HCT116 (cell line): ENCODE measurements around the gene CRELD2. TPM values are rescaled to one million over a fixed set of nuclear protein-coding genes. Genes with fewer than 3 reads are reported as not detected.

Source experiments
- ATAC-seq: fragments of 200-7000 bp; cut with Tn5 transposase; 2 replicates; pipeline ENCODE4 v1.9.1; 2020; ENCODE audit warnings: mild to moderate bottlenecking, moderate library complexity
- BruUV-seq: library from RNA; stranded (reverse); fragments of 400-500 nt; replicated peaks from 2 replicates; lab custom pipeline; 2021; lab: Mats Ljungman, UMichigan
- CTCF ChIA-PET: fragments of 300-600 bp; sonication (Branson Sonifier 250); formaldehyde crosslinking; loops from one replicate; lab custom pipeline; 2021; ENCODE audit warnings: antibody characterized with exemption; lab: Charles Lee
- POLR2A ChIA-PET: fragments of 300-600, 350-600 bp; sonication (Branson Sonifier 250); formaldehyde crosslinking; loops from one replicate; lab custom pipeline; 2021; ENCODE audit warnings: antibody characterized with exemption; lab: Charles Lee
- RAD21 ChIA-PET, 2 experiments: fragments of 300-600 bp; sonication (Branson Sonifier 250); formaldehyde crosslinking; loops; one replicate each; lab custom pipeline; 2023; ENCODE audit warnings: low total read pairs in 2 of 2; ENCODE audit not compliant: uncharacterized antibody in 2 of 2, unreplicated experiment in 2 of 2, low non-redundant PET in 1 of 2; lab: Charles Lee
- DNase-seq: peaks from one replicate; pipeline ENCODE4 v3.0.0-alpha.2; 2010; ENCODE audit warnings: low read depth, low spot score
- H2AFZ ChIP-seq: fragments of 200-600 bp; shearing (Covaris generic), sonication (generic); 2 replicates; pipeline ENCODE4 v1.6.1; 2017; ENCODE audit warnings: low read depth, mixed run types, mixed read lengths, antibody characterized with exemption, low read length; ENCODE audit not compliant: poor library complexity, severe bottlenecking
- H3K27ac ChIP-seq: 2 replicates; pipeline ENCODE4 v1.5.1; 2012; ENCODE audit warnings: low read depth, low read length
- H3K27me3 ChIP-seq: fragments of 200-600 bp; sonication (generic); 2 replicates; pipeline ENCODE4 v1.6.1; 2016; ENCODE audit warnings: mixed run types, low read length, mixed read lengths; ENCODE audit not compliant: insufficient read depth
- H3K36me3 ChIP-seq, 2 experiments: fragments of 200-500 bp in 1 of 2; fragments of 200-600 bp in 1 of 2; sonication (Bioruptor generic) in 1 of 2; sonication (generic) in 1 of 2; 2 replicates each; pipeline versions ENCODE4 v1.5.1 to v1.6.1; 2014 to 2016; ENCODE audit warnings: low read length in 2 of 2, inconsistent platforms in 1 of 2, mixed read lengths in 1 of 2, mixed run types in 1 of 2; ENCODE audit not compliant: insufficient read depth in 2 of 2, control insufficient read depth in 1 of 2
- H3K4me1 ChIP-seq, 2 experiments: fragments of 200-600 bp in 1 of 2; sonication (generic) in 1 of 2; 2 replicates each; pipeline versions ENCODE4 v1.5.1 to v1.6.1; 2012 to 2017; ENCODE audit warnings: low read length in 2 of 2, inconsistent platforms in 1 of 2, mild to moderate bottlenecking in 1 of 2, mixed read lengths in 1 of 2, mixed run types in 1 of 2, moderate library complexity in 1 of 2; ENCODE audit not compliant: insufficient read depth in 2 of 2, control insufficient read depth in 1 of 2
- H3K4me2 ChIP-seq: fragments of 200-600 bp; sonication (generic); 2 replicates; pipeline ENCODE4 v1.6.1; 2017; ENCODE audit warnings: mixed run types, low read length, mixed read lengths
- H3K4me3 ChIP-seq, 2 experiments: fragments of 200-600 bp in 1 of 2; sonication (generic) in 1 of 2; replicated peaks in 1 of 2; 2 replicates each; pipeline ENCODE4 v1.5.1; 2011 to 2016; ENCODE audit warnings: low read length in 2 of 2, control low read depth in 1 of 2, low read depth in 1 of 2, mild to moderate bottlenecking in 1 of 2, mixed read lengths in 1 of 2, mixed run types in 1 of 2
- H3K79me2 ChIP-seq: fragments of 200-600 bp; sonication (generic); 2 replicates; pipeline ENCODE4 v1.6.1; 2017; ENCODE audit warnings: mild to moderate bottlenecking, mixed run types, low read length, moderate library complexity, mixed read lengths; ENCODE audit not compliant: insufficient read depth
- H3K9ac ChIP-seq: fragments of 200-600 bp; sonication (generic); 2 replicates; pipeline ENCODE4 v1.6.1; 2016; ENCODE audit warnings: low read length, mixed read lengths
- H3K9me2 ChIP-seq: fragments of 200-600 bp; sonication (generic), shearing (Covaris generic); 2 replicates; pipeline ENCODE4 v1.6.1; 2017; ENCODE audit warnings: mixed run types, mild to moderate bottlenecking, moderate library complexity; ENCODE audit not compliant: insufficient read depth
- H3K9me3 ChIP-seq, 2 experiments: fragments of 200-500 bp in 1 of 2; fragments of 200-600 bp in 1 of 2; sonication (Bioruptor generic) in 1 of 2; sonication (generic) in 1 of 2; 2 replicates each; pipeline ENCODE4 v1.6.1; 2014 to 2017; ENCODE audit warnings: low read length in 2 of 2, mixed read lengths in 2 of 2, inconsistent platforms in 1 of 2, low read depth in 1 of 2, mild to moderate bottlenecking in 1 of 2, mixed run types in 1 of 2, moderate library complexity in 1 of 2; ENCODE audit not compliant: control insufficient read depth in 1 of 2, insufficient read depth in 1 of 2
- H4K20me1 ChIP-seq: fragments of 200-600 bp; sonication (generic), shearing (Covaris generic); 2 replicates; pipeline ENCODE4 v1.6.1; 2017; ENCODE audit warnings: mixed run types, mild to moderate bottlenecking, moderate library complexity; ENCODE audit not compliant: insufficient read depth
- ATF3 ChIP-seq: IDR thresholded peaks from 2 replicates; pipeline ENCODE4 v1.6.1; 2012
- EGR1 ChIP-seq: IDR thresholded peaks from 2 replicates; pipeline ENCODE4 v1.6.1; 2012; ENCODE audit warnings: low read depth
- FOSL1 ChIP-seq: IDR thresholded peaks from 2 replicates; pipeline ENCODE4 v1.6.1; 2012; ENCODE audit warnings: low read depth
- JUND ChIP-seq: IDR thresholded peaks from 2 replicates; pipeline ENCODE4 v1.6.1; 2012
- POLR2A ChIP-seq: IDR thresholded peaks from 2 replicates; pipeline ENCODE4 v1.7.0; 2011; ENCODE audit warnings: borderline replicate concordance; ENCODE audit not compliant: insufficient read depth, insufficient read length; ENCODE audit errors: extremely low read depth
- POLR2AphosphoS5 ChIP-seq: IDR thresholded peaks from 2 replicates; pipeline ENCODE4 v1.6.1; 2011; ENCODE audit warnings: mild to moderate bottlenecking, low read depth, low read length, moderate library complexity
- SIN3A ChIP-seq: IDR thresholded peaks from 2 replicates; pipeline ENCODE4 v1.6.1; 2012; ENCODE audit warnings: low read depth
- SP1 ChIP-seq: IDR thresholded peaks from 2 replicates; pipeline ENCODE4 v1.6.1; 2012; ENCODE audit warnings: low read depth
- SRF ChIP-seq: IDR thresholded peaks from 2 replicates; pipeline ENCODE4 v1.6.1; 2012; ENCODE audit warnings: low read depth
- ZFX ChIP-seq: fragments of 450-650 bp; IDR thresholded peaks from 2 replicates; pipeline ENCODE4 v1.6.1; 2017
- ZNF274 ChIP-seq: fragments of 200-500 bp; sonication (Bioruptor generic); IDR thresholded peaks from 2 replicates; pipeline ENCODE4 v1.6.1; 2014; ENCODE audit warnings: mild to moderate bottlenecking, low read depth, low read length, inconsistent platforms
- intact Hi-C: fragments of 100-400 bp; cut with micrococcal nuclease; formaldehyde crosslinking; loops from 2 replicates; pipeline ENCODE4 v1.10.0; 2022
- total RNA-seq: library from RNA; stranded (reverse); gene quantifications from one replicate; pipeline ENCODE4 v1.2.1, GENCODE V29; 2021; ENCODE audit not compliant: unreplicated experiment
- TF ChIP-seq, protein P1 (sequence below), 3 experiments: fragments of 200-600 bp in 1 of 3; sonication (generic) in 1 of 3; IDR thresholded peaks in 2 of 3; conservative IDR thresholded peaks in 1 of 3; 2 replicates each; pipeline ENCODE4 v1.5.1; 2012 to 2017; ENCODE audit warnings: low read depth in 2 of 3, low read length in 2 of 3, antibody characterized with exemption in 1 of 3, borderline replicate concordance in 1 of 3, control low read depth in 1 of 3, mild to moderate bottlenecking in 1 of 3, mixed read lengths in 1 of 3, mixed run types in 1 of 3, moderate library complexity in 1 of 3; ENCODE audit not compliant: insufficient read depth in 1 of 3

The CRELD2 gene
- total RNA-seq, 1 experiment from 2014 or later: 45.8 TPM

DNA sequence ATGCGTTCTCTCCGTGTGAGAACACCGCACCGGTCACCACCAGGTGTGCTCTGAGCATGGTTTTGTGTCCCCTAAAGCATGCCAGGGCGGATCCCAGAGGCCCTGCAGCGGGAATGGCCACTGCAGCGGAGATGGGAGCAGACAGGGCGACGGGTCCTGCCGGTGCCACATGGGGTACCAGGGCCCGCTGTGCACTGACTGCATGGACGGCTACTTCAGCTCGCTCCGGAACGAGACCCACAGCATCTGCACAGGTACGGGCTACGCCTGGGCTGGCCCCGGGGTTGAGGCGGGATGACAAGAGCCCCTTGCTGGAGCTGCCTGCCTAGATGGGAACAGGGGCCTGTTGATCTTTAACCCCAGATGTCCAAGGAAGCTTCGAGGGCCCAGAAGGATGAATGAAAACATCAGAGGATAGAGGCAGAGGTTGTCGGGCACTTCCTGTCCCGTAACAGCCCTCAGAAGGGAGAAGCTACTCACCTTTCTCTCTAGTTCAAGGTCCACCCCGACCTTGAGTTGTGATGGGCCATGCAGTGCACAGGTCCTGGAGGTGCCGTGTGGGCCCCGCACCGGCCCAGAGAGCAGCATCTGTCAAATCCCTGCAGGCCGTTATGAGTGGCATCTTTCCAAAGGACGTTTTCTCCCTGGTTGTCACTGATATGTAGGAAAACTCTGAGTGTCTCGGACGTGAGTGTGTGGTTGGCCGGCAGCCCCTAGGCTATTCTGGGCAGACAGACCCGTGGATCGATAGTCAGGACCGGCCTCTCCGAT lies 3.3 kb downstream of the CRELD2 start:
- no TSS peak for BruUV-seq
- Histone ChIP-seq H3K4me3 (no peak overlapping the region), H3K27ac (no peak overlapping the region), H3K36me3 (peaks cover 0 to 8% of the 10 kb centered on the region in 2 experiments; a peak in 1 of 4 replicates), H3K9ac (no peak overlapping the region), H3K4me1 (peaks cover 7 to 16% of the 10 kb centered on the region in 2 experiments; a peak in 3 of 4 replicates), H3K4me2 (no peak overlapping the region), H3K9me2 (no peaks in the 10 kb centered on the region), H2AFZ (no peak overlapping the region), H4K20me1 (no peaks in the 10 kb centered on the region), H3K79me2 (peaks cover 11% of the 10 kb centered on the region; the same call in 1 of the 2 replicates), H3K9me3 (no peaks in the 10 kb centered on the region), H3K27me3 (no peaks in the 10 kb centered on the region)
- ChIA-PET POLR2A (no interaction called here), CTCF (no interaction called here), RAD21 (no interaction called here)
- ATAC-seq: no peak
- intact Hi-C loops: no loop called here
- no peak for TF ChIP-seq SP1
- TF ChIP-seq SRF: no peak
- no peak for TF ChIP-seq ZFX
- no peak for TF ChIP-seq POLR2A
- no peak for TF ChIP-seq JUND
- TF ChIP-seq POLR2AphosphoS5: no peak
- no peak for TF ChIP-seq ZNF274
- no peak for TF ChIP-seq EGR1
- no peak for TF ChIP-seq FOSL1
- TF ChIP-seq SIN3A: no peak
- TF ChIP-seq, protein P1, sequence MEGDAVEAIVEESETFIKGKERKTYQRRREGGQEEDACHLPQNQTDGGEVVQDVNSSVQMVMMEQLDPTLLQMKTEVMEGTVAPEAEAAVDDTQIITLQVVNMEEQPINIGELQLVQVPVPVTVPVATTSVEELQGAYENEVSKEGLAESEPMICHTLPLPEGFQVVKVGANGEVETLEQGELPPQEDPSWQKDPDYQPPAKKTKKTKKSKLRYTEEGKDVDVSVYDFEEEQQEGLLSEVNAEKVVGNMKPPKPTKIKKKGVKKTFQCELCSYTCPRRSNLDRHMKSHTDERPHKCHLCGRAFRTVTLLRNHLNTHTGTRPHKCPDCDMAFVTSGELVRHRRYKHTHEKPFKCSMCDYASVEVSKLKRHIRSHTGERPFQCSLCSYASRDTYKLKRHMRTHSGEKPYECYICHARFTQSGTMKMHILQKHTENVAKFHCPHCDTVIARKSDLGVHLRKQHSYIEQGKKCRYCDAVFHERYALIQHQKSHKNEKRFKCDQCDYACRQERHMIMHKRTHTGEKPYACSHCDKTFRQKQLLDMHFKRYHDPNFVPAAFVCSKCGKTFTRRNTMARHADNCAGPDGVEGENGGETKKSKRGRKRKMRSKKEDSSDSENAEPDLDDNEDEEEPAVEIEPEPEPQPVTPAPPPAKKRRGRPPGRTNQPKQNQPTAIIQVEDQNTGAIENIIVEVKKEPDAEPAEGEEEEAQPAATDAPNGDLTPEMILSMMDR (IDR thresholded peaks at IDR 0.05 in 2 of 3, conservative IDR thresholded peaks at IDR 0.05 in 1 of 3; ENCODE audit: borderline replicate concordance in 1 of 3, insufficient read depth in 1 of 3, low read depth in 2 of 3, low read length in 2 of 3): no peak
- no peak for TF ChIP-seq ATF3
- no peak for DNase-seq
